Stimulated activated naive CD8-positive, alpha-beta T cell treated with anti-CD3 and anti-CD28 coated beads, Interleukin-15, Interleukin-2, amounts not matched to agents 100 ng/mL and 50 ng/mL, for 24 hours (primary cell): Measurements from ENCODE around the gene PDIA5.

Source experiments
- H3K27ac Mint-ChIP-seq: one replicate; pipeline ENCODE4 v1.8.0; 2021; ENCODE audit warnings: mild to moderate bottlenecking, mixed read lengths
- H3K27me3 Mint-ChIP-seq: one replicate; pipeline ENCODE4 v1.8.0; 2021; ENCODE audit warnings: mixed read lengths
- H3K36me3 Mint-ChIP-seq: one replicate; pipeline ENCODE4 v1.8.0; 2021; ENCODE audit warnings: low read depth, mixed read lengths
- H3K4me1 Mint-ChIP-seq: one replicate; pipeline ENCODE4 v1.8.0; 2021; ENCODE audit warnings: low read depth, mixed read lengths
- H3K4me3 Mint-ChIP-seq: one replicate; pipeline ENCODE4 v1.8.0; 2021; ENCODE audit warnings: mild to moderate bottlenecking, mixed read lengths
- H3K9me3 Mint-ChIP-seq: one replicate; pipeline ENCODE4 v1.8.0; 2021; ENCODE audit warnings: mixed read lengths

PDIA5 gene

DNA sequence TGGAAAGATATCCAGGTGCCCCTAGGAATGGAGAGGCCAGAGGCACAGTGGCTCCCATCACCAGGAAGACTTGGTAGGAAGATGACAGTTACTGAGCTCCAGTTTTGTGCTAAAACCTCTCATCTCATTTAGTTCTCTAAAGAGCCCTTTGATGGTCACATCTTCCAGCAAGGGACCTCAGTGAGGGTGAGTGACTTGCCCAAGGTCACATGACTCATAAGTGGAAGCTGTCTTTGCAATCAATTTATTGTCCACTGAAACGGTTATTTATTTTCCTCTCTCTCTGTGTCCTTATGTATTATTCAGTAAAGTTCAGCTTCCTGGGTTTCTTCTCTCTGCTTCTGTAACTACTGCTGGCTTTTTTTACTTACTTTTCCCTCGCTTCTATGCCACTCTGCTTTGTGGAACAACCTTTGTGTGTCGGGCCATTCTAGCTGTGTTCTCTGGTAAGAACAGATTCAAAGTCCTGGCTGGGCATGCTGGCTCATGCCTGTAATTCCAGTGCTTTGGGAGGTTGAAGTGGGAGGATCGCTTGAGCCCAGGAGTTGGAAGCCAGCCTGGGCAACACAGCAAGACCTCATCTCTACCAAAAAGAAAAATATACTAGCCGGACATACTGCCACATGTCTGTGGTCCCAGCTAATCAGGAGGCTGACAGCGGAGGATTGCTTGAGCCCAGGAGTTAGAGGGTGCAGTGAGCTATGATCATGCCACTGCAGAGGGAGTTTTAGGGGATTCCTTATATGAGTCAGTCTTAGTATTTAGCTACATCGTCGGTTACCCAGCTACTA, 55.9 kb downstream of the PDIA5 start:
- Mint-ChIP-seq H3K27me3 (no peaks in the 10 kb centered on the region), H3K36me3 (peaks cover 68% of the 10 kb centered on the region), H3K9me3 (no peaks in the 10 kb centered on the region), H3K4me1 (no peaks in the 10 kb centered on the region), H3K4me3 (no peak overlapping the region), H3K27ac (no peak overlapping the region)

DNA sequence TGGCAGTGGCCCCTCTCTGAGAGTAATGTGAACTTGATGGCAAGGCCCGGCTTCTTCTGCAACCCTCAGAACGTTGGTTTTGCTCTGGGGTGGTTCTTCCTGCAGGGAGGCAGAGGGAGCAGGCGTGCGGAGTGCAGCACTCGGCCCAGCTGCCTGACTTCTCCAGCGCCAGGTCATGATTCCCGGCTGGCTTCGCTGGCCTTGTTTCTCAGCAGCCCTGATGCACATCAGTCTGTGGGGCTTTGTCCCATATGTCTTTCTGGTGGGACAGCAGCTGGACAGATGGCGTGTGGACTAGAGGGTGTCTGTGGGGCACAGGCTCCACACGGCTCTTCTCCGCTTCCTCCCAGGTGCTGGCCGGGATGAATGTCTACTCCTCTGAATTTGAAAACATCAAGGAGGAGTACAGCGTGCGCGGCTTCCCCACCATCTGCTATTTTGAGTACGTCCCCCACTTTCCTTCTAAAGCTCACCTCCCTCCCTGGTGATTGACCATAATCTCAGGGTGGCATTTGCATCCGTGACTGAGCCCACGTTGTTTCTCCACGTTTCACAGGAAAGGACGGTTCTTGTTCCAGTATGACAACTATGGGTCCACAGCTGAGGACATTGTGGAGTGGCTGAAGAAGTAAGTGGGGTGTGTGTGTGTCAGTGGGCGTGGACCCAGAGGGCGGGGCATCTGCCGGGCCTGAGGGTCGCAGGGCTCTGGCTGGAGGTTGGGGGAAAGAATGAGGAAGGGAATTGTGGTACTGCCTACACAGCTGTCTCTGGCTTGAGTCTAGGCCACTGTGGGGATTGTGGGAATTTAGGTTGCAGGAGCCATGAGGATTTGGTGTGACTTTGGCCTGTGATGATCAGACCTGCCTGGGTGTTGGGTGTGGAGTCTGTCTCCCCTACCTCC, 57.1 kb downstream of the PDIA5 start:
- H3K27me3 Mint-ChIP-seq, result no peaks in the 10 kb centered on the region
- H3K27ac Mint-ChIP-seq, result no peak overlapping the region
- no peaks in the 10 kb centered on the region for H3K9me3 Mint-ChIP-seq
- H3K4me3 Mint-ChIP-seq, result no peak overlapping the region
- H3K4me1 Mint-ChIP-seq, result no peaks in the 10 kb centered on the region
- H3K36me3 Mint-ChIP-seq, result peaks cover 62% of the 10 kb centered on the region

- Mint-ChIP-seq H3K4me1 (no peaks in the 10 kb centered on the region), H3K36me3 (peaks cover 58% of the 10 kb centered on the region), H3K27ac (no peak overlapping the region), H3K27me3 (no peaks in the 10 kb centered on the region), H3K9me3 (no peaks in the 10 kb centered on the region), H3K4me3 (no peak overlapping the region)
Measured at GRCh38 chr3:123124971-123125370, 58.1 kb downstream of the PDIA5 start.

DNA sequence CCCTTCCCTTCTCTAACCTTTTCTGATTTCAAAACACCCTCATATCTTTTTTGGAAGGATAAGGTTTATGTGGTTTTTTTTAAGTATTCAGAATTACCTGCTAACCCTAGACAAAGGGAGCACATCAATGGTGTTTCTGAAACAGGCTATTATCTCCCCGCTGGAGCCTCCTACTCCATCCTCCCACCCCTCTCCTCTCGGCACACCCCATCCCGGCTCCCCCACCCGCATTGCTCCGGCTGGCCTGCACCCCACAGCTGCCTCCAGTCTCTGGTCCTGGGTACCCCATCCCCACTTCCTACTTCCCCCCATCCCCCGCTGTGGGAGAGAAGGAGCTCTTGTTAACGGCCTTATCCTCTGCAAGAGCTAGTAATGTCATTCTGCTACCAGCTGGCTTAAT, 59.2 kb downstream of the PDIA5 start:
- no peak overlapping the region for H3K27ac Mint-ChIP-seq
- no peak overlapping the region for H3K4me3 Mint-ChIP-seq
- no peaks in the 10 kb centered on the region for H3K4me1 Mint-ChIP-seq
- no peaks in the 10 kb centered on the region for H3K27me3 Mint-ChIP-seq
- peaks cover 52% of the 10 kb centered on the region for H3K36me3 Mint-ChIP-seq
- H3K9me3 Mint-ChIP-seq, result no peaks in the 10 kb centered on the region

DNA sequence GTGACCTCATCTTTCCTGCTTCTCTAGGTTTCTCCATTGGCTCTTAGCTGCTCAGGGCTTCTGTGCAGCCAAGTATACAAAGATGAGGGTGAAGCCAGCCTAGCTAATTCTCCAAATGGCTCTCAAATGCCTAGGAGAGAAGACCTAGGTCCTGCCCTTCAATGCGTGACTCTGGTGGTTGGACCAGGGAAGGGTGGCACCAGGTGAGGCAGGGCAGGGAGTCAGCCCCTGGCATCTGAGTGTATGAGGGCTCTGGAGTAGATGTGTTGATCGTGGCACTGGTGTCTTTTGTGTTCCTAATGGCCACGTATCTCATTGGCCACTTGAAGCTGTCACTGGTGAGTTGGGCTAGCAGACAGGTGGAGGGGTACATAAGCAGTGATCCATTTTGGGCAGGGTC, 59.8 kb downstream of the PDIA5 start:
- H3K4me1 Mint-ChIP-seq, result no peaks in the 10 kb centered on the region
- H3K9me3 Mint-ChIP-seq, result no peaks in the 10 kb centered on the region
- peaks cover 50% of the 10 kb centered on the region for H3K36me3 Mint-ChIP-seq
- no peak overlapping the region for H3K27ac Mint-ChIP-seq
- no peak overlapping the region for H3K4me3 Mint-ChIP-seq
- no peaks in the 10 kb centered on the region for H3K27me3 Mint-ChIP-seq

- Mint-ChIP-seq H3K4me1 (no peaks in the 10 kb centered on the region), H3K9me3 (no peaks in the 10 kb centered on the region), H3K4me3 (no peak overlapping the region), H3K36me3 (peaks cover 36% of the 10 kb centered on the region), H3K27ac (no peak overlapping the region), H3K27me3 (no peaks in the 10 kb centered on the region)
Measured at GRCh38 chr3:123129092-123129491, 62.3 kb downstream of the PDIA5 start.

GRCh38 chr3:123129532-123129931, 62.7 kb downstream of the PDIA5 start:
- Mint-ChIP-seq H3K27ac (no peak overlapping the region), H3K27me3 (no peaks in the 10 kb centered on the region), H3K9me3 (no peaks in the 10 kb centered on the region), H3K36me3 (peaks cover 36% of the 10 kb centered on the region), H3K4me1 (no peaks in the 10 kb centered on the region), H3K4me3 (no peak overlapping the region)

DNA sequence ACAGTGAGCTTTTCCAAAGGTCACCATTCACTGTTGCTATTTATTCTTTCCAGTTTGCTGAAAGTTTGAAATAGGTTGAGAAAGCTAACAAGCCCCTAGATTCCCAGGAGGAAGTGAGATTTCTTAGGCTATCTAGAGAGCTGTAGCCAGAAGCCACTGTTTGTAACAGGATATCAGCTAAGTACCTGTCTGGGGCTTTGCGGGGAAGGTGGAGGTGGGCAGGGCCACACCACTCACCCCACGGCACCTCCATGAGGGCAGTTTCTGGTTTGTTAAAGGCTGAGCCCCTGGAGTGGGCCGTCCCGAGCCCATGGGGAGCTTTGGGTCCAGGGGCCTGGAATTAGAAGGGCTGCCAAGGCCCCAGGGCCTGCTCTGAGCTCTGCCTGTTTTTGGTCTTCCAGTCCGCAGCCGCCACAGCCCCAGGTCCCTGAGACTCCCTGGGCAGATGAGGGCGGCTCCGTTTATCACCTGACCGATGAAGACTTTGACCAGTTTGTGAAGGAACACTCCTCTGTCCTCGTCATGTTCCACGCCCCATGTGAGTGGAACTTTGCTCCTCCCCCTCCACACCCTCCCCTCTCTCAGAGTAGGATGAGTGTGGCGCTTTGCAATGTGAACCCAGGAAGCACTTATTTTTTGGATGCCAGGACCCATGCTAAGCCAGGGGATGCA, 63.4 kb downstream of the PDIA5 start:
- Mint-ChIP-seq H3K27ac (no peak overlapping the region), H3K36me3 (peaks cover 31% of the 10 kb centered on the region), H3K4me3 (no peak overlapping the region), H3K27me3 (no peaks in the 10 kb centered on the region), H3K9me3 (no peaks in the 10 kb centered on the region), H3K4me1 (no peaks in the 10 kb centered on the region)

DNA sequence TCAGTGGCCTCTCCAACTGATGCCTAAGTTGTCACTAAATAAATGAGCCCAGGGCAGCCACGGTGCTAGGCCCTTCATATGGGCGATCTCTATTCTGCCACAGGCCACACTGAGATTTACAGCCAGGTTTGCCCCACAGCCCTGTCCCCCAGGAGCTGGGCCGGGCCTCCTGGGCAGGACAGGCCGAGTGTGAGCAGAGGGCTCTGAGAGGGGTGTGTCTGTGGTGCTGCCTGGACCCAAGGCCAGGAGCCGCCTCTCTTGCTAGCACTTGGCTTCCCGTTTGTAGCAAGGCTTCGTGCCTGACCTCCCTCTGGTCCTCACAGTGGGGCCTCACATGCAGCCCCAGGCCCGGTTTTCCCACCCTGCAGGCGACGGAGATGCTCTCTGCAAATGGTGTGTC, 67.8 kb downstream of the PDIA5 start:
- no peak overlapping the region for H3K27ac Mint-ChIP-seq
- H3K9me3 Mint-ChIP-seq, result no peaks in the 10 kb centered on the region
- peaks cover 36% of the 10 kb centered on the region for H3K36me3 Mint-ChIP-seq
- no peaks in the 10 kb centered on the region for H3K27me3 Mint-ChIP-seq
- H3K4me3 Mint-ChIP-seq, result no peak overlapping the region
- no peaks in the 10 kb centered on the region for H3K4me1 Mint-ChIP-seq

GRCh38 chr3:123137001-123137400, 70.2 kb downstream of the PDIA5 start:
- Mint-ChIP-seq H3K27me3 (no peaks in the 10 kb centered on the region), H3K4me3 (no peak overlapping the region), H3K4me1 (no peaks in the 10 kb centered on the region), H3K27ac (no peak overlapping the region), H3K9me3 (no peaks in the 10 kb centered on the region), H3K36me3 (peaks cover 38% of the 10 kb centered on the region)

GRCh38 chr3:123138839-123139444, 72.1 kb downstream of the PDIA5 start:
- no peaks in the 10 kb centered on the region for H3K27me3 Mint-ChIP-seq
- H3K4me1 Mint-ChIP-seq, result no peaks in the 10 kb centered on the region
- H3K9me3 Mint-ChIP-seq, result no peaks in the 10 kb centered on the region
- no peak overlapping the region for H3K4me3 Mint-ChIP-seq
- peaks cover 52% of the 10 kb centered on the region for H3K36me3 Mint-ChIP-seq
- no peak overlapping the region for H3K27ac Mint-ChIP-seq

GRCh38 chr3:123139522-123139921, 72.7 kb downstream of the PDIA5 start:
- Mint-ChIP-seq H3K4me1 (no peaks in the 10 kb centered on the region), H3K27ac (no peak overlapping the region), H3K9me3 (no peaks in the 10 kb centered on the region), H3K36me3 (peaks cover 53% of the 10 kb centered on the region), H3K27me3 (no peaks in the 10 kb centered on the region), H3K4me3 (no peak overlapping the region)

DNA sequence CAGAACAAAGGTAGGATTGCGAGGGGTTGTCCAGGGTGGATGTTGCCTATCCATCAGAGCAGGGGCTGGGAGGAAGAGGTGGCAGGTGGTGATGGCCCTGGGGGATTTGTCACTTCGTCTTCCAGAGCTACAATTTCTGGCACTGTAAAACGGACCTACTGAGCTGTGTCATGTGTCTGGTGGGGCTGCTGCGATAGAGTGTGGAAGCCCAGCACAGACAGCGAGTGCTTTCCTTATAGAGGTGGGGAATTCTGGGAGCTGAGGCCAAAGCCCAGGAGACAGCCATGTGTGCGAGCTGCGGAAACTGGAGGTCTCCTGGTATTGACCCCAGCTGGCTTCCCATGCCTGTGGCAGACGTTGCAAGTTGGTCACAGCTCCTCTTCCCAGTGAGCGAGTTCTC, 73.7 kb downstream of the PDIA5 start:
- H3K4me1 Mint-ChIP-seq, result no peaks in the 10 kb centered on the region
- H3K27me3 Mint-ChIP-seq, result no peaks in the 10 kb centered on the region
- H3K36me3 Mint-ChIP-seq, result peaks cover 60% of the 10 kb centered on the region
- H3K27ac Mint-ChIP-seq, result no peak overlapping the region
- H3K4me3 Mint-ChIP-seq, result no peak overlapping the region
- no peaks in the 10 kb centered on the region for H3K9me3 Mint-ChIP-seq

- H3K4me3 Mint-ChIP-seq, result no peak overlapping the region
- no peaks in the 10 kb centered on the region for H3K9me3 Mint-ChIP-seq
- H3K27me3 Mint-ChIP-seq, result no peaks in the 10 kb centered on the region
- no peaks in the 10 kb centered on the region for H3K4me1 Mint-ChIP-seq
- H3K36me3 Mint-ChIP-seq, result peaks cover 62% of the 10 kb centered on the region
- no peak overlapping the region for H3K27ac Mint-ChIP-seq
Measured at GRCh38 chr3:123141276-123141675, 74.5 kb downstream of the PDIA5 start.
